Right lobe of liver (tissue), 4 donors: Measurements from ENCODE around the gene B4GALT4.
"Not testable (repeated sequence)": the region's sequence is repeated elsewhere in the genome, so short reads cannot be mapped to it uniquely, and the experiment has no call there.

ENCODE experiments used
- CTCF ChIP-seq, 4 donors: fragments of 200-600 bp in 3 of 4; fragments of 450-650 bp in 1 of 4; IDR thresholded peaks; one replicate each; pipeline versions ENCODE4 v1.5.1 to v1.8.0; 2016 to 2022; ENCODE audit warnings: antibody characterized with exemption in 4 of 4, mild to moderate bottlenecking in 2 of 4
- POLR2A ChIP-seq: fragments of 450-650 bp; IDR thresholded peaks from one replicate; pipeline ENCODE4 v1.6.1; 2017; ENCODE audit warnings: antibody characterized with exemption, mild to moderate bottlenecking
- donor health status: DM: no; HTN: no; CAD: no.
- donor health status: DM: no; HTN: no; CAD: no.
- donor health status: DM: no; HTN: yes; CAD: no.

GRCh38 chr3:119243058-119243529 is 2.4 kb upstream of the B4GALT4 start:
- TF ChIP-seq CTCF (IDR thresholded peaks at IDR 0.05); POLR2A: not testable (repeated sequence)
